Measurements from ENCODE around the gene RUNX1. TPM values are rescaled to one million over a fixed set of nuclear protein-coding genes. Genes with fewer than 3 reads are reported as not detected.

Gene RUNX1
- total and polyA plus RNA-seq, 2 donors (not counting 3 experiments of a cell fraction or from before 2014, with no cell fraction given): 4.6 to 17.9 TPM

DNA sequence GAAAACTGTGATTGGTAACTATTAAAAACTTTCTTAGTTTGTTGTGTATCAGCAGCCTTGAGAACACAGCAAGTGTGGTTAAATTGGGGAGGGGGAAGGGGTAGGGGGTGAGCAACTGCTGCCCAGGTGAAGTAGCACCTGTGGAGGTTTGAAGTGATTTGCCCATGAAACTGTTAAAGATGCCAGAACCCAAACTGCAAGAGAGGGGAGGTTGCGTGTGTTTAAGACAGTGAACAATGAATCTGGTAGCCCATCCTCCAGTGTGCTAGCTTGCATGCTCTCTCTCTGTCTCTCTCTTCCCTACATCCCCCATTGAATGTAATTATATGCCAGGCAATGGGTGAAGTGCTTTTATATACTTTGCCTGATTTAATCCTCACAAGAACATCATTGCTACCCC, 154.7 kb downstream of the RUNX1 start:
- Histone ChIP-seq H3K4me3 (replicated peaks in 1 of 3; ENCODE audit: insufficient read depth in 1 of 3, low read depth in 1 of 3, low read length in 3 of 3) (no peak overlapping the region), H4K20me1 (replicated peaks; ENCODE audit: control insufficient read depth, extremely low read depth, insufficient read depth, low read length) (no peaks in the 10 kb centered on the region), H3K27ac (ENCODE audit: insufficient read depth, low read depth, low read length) (no peak overlapping the region), H3K9me3 (replicated peaks; ENCODE audit: control insufficient read depth, insufficient read depth, low read length) (no peaks in the 10 kb centered on the region), H3K4me2 (ENCODE audit: insufficient read depth, low read length) (no peak overlapping the region), H2AFZ (ENCODE audit: low read depth, low read length) (no peak overlapping the region), H3K36me3 (ENCODE audit: control insufficient read depth in 2 of 2, extremely low read depth in 1 of 2, insufficient read depth in 2 of 2, low read length in 2 of 2) (no peaks in the 10 kb centered on the region), H3K9me1 (replicated peaks; ENCODE audit: control insufficient read depth, extremely low read depth, insufficient read depth, low read length) (no peaks in the 10 kb centered on the region), H3K9ac (replicated peaks; ENCODE audit: extremely low read depth, insufficient read depth, low read length) (no peak overlapping the region), H3K4me1 (ENCODE audit: control insufficient read depth, extremely low read depth, insufficient read depth, low read length) (peaks cover 16% of the 10 kb centered on the region), H3K27me3 (ENCODE audit: control insufficient read depth in 2 of 2, insufficient read depth in 2 of 2, low read length in 2 of 2) (peaks cover 50 to 81% of the 10 kb centered on the region in 2 experiments), H3K79me2 (ENCODE audit: control insufficient read depth, insufficient read depth, low read length) (no peaks in the 10 kb centered on the region)
- intact Hi-C loops (cut with micrococcal nuclease): loop anchor here (5.0 kb wide), 1 partner anchor 88 kb away; no protein-coding TSS in a partner anchor
- no peak for DNase-seq (ENCODE audit: low read depth, low spot score)
- CTCF ChIA-PET: interaction anchor here (2.3 to 9.5 kb wide), 2 partner anchors 149 to 945 kb away, joined by 7 to 152 read pairs; no protein-coding TSS in a partner anchor
- no TSS peak for BruUV-seq (replicated peaks)
- dilution Hi-C loops (cut with MboI; ENCODE audit: extremely low pct_ligation_motif_present, low sequenced_read_pairs): no loop called here
- POLR2A ChIA-PET: no interaction called here
- no peak for FAIRE-seq
- TF ChIP-seq JUN (IDR thresholded peaks at IDR 0.05; ENCODE audit: borderline replicate concordance, insufficient read depth, insufficient read length, low read depth) (no peak), POLR2AphosphoS5 (IDR thresholded peaks at IDR 0.05; ENCODE audit: insufficient read depth, low read depth, low read length) (no peak), FOS (IDR thresholded peaks at IDR 0.05; ENCODE audit: borderline replicate concordance, insufficient read depth, low read length) (no peak), MYC (IDR thresholded peaks at IDR 0.05; ENCODE audit: low read depth, low read length) (no peak), EZH2 (IDR thresholded peaks at IDR 0.05; ENCODE audit: borderline replicate concordance, low read depth, low read length, severe bottlenecking) (no peak), GATA2 (IDR thresholded peaks at IDR 0.05; ENCODE audit: insufficient read depth, insufficient read length, low read depth, low read length) (no peak), POLR2A (IDR thresholded peaks at IDR 0.05; ENCODE audit: low read depth, low read length) (no peak)
- TF ChIP-seq, protein P1, sequence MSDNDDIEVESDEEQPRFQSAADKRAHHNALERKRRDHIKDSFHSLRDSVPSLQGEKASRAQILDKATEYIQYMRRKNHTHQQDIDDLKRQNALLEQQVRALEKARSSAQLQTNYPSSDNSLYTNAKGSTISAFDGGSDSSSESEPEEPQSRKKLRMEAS (IDR thresholded peaks at IDR 0.05; ENCODE audit: insufficient read depth, insufficient read length): no peak
- TF ChIP-seq, protein P2, sequence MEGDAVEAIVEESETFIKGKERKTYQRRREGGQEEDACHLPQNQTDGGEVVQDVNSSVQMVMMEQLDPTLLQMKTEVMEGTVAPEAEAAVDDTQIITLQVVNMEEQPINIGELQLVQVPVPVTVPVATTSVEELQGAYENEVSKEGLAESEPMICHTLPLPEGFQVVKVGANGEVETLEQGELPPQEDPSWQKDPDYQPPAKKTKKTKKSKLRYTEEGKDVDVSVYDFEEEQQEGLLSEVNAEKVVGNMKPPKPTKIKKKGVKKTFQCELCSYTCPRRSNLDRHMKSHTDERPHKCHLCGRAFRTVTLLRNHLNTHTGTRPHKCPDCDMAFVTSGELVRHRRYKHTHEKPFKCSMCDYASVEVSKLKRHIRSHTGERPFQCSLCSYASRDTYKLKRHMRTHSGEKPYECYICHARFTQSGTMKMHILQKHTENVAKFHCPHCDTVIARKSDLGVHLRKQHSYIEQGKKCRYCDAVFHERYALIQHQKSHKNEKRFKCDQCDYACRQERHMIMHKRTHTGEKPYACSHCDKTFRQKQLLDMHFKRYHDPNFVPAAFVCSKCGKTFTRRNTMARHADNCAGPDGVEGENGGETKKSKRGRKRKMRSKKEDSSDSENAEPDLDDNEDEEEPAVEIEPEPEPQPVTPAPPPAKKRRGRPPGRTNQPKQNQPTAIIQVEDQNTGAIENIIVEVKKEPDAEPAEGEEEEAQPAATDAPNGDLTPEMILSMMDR (IDR thresholded peaks at IDR 0.05; ENCODE audit: extremely low read depth in 1 of 2, insufficient read depth in 1 of 2, low read depth in 1 of 2, low read length in 2 of 2): no peak

Data from endothelial cell of umbilical vein (primary cell).